ENCODE measurements around the gene STK32C. TPM values are rescaled to one million over a fixed set of nuclear protein-coding genes. Genes with fewer than 3 reads are reported as not detected.

Gene STK32C
- total RNA-seq, 1 donor from 2014 or later, result 4.7 TPM

- Histone ChIP-seq H3K4me1 (no peaks in the 10 kb centered on the region), H3K9me3 (no peaks in the 10 kb centered on the region), H3K27ac (no peak overlapping the region), H3K36me3 (no peaks in the 10 kb centered on the region), H3K4me3 (no peak overlapping the region), H3K27me3 (no peaks in the 10 kb centered on the region)
- TF ChIP-seq POLR2AphosphoS5 (IDR thresholded peaks at IDR 0.05; ENCODE audit: insufficient read depth in 1 of 2, low read depth in 1 of 2) (no peak), CTCF (IDR thresholded peaks at IDR 0.05) (no peak), POLR2A (IDR thresholded peaks at IDR 0.05) (no peak)
- no peak for DNase-seq (ENCODE audit: extremely low spot score in 2 of 2)
- intact Hi-C loops (cut with DNase I), result no loop called here
Observed at GRCh38 chr10:132254841-132255240, 52.9 kb downstream of the STK32C start.

DNA sequence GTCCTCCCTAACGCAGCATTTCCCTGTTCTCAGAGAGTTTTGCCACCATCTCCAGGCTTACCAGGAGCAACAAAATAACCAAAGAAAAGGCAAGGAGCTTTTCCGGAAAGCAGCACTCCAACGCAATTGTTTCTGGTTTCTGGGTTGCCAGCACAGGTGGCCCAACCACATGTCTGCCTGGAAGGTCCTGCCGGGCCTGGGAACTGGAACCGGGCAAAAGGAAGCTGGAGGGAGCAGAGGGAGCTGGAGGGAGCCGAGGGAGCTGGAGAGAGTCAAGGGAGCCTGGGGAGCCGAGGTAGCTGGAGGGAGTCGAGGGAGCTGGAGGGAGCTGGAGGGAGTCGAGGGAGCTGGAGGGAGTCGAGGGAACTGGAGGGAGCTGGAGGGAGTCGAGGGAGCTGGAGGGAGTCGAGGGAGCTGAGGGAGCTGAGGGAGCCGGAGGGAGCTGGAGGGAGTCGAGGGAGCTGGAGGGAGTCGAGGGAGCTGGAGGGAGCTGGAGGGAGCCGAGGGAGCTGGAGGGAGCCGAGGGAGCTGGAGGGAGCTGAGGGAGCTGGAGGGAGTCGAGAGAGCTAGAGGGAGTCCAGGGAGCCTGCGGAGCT is 54.6 kb downstream of the STK32C start:
- no peaks in the 10 kb centered on the region for H3K4me1 ChIP-seq
- intact Hi-C loops (cut with DNase I), result no loop called here

GRCh38 chr10:132252412-132252811 is 55.3 kb downstream of the STK32C start:
- no peaks in the 10 kb centered on the region for H3K27me3 ChIP-seq
- H3K27ac ChIP-seq, result no peak overlapping the region
- DNase-seq (ENCODE audit: extremely low spot score in 2 of 2), result no peak
- intact Hi-C loops (cut with DNase I), result no loop called here
- TF ChIP-seq POLR2AphosphoS5 (IDR thresholded peaks at IDR 0.05; ENCODE audit: insufficient read depth in 1 of 2, low read depth in 1 of 2) (no peak), POLR2A (IDR thresholded peaks at IDR 0.05) (no peak), CTCF (IDR thresholded peaks at IDR 0.05) (no peak)
- no peaks in the 10 kb centered on the region for H3K4me1 ChIP-seq
- H3K4me3 ChIP-seq, result no peak overlapping the region
- no peaks in the 10 kb centered on the region for H3K36me3 ChIP-seq
- H3K9me3 ChIP-seq, result no peaks in the 10 kb centered on the region

More for the DNA sequence above, 54.6 kb downstream of the STK32C start:
- no peak for TF ChIP-seq POLR2A (IDR thresholded peaks at IDR 0.05)
- TF ChIP-seq POLR2AphosphoS5 (IDR thresholded peaks at IDR 0.05; ENCODE audit: insufficient read depth in 1 of 2, low read depth in 1 of 2), result no peak
- TF ChIP-seq CTCF (IDR thresholded peaks at IDR 0.05), result no peak
- Histone ChIP-seq H3K36me3 (no peaks in the 10 kb centered on the region), H3K27ac (no peak overlapping the region), H3K9me3 (no peaks in the 10 kb centered on the region), H3K4me3 (no peak overlapping the region), H3K27me3 (no peaks in the 10 kb centered on the region)
- DNase-seq (ENCODE audit: extremely low spot score in 2 of 2), result no peak

GRCh38 chr10:132251928-132252327 is 55.8 kb downstream of the STK32C start:
- intact Hi-C loops (cut with DNase I), result no loop called here
- no peak for DNase-seq (ENCODE audit: extremely low spot score in 2 of 2)
- H3K27ac ChIP-seq, result no peak overlapping the region
- no peaks in the 10 kb centered on the region for H3K27me3 ChIP-seq
- H3K4me3 ChIP-seq, result no peak overlapping the region
- H3K9me3 ChIP-seq, result no peaks in the 10 kb centered on the region
- no peaks in the 10 kb centered on the region for H3K4me1 ChIP-seq
- TF ChIP-seq POLR2AphosphoS5 (IDR thresholded peaks at IDR 0.05; ENCODE audit: insufficient read depth in 1 of 2, low read depth in 1 of 2) (no peak), CTCF (IDR thresholded peaks at IDR 0.05) (no peak), POLR2A (IDR thresholded peaks at IDR 0.05) (no peak)
- H3K36me3 ChIP-seq, result no peaks in the 10 kb centered on the region
